Glutamatergic neuron (in vitro differentiated cells): ENCODE results near the gene FXYD1. TPM values are rescaled to one million over a fixed set of nuclear protein-coding genes. Genes with fewer than 3 reads are reported as not detected.
"Not testable (repeated sequence)": the region's sequence is repeated elsewhere in the genome, so short reads cannot be mapped to it uniquely, and the experiment has no call there.

Source experiments
- DNase-seq: peaks from one replicate; pipeline ENCODE4 v3.0.0; 2022
- H3K27ac Mint-ChIP-seq: one replicate; pipeline ENCODE4 v1.8.0; 2020; ENCODE audit warnings: mild to moderate bottlenecking, mixed read lengths, inconsistent platforms; ENCODE audit not compliant: unreplicated experiment
- H3K27me3 Mint-ChIP-seq: one replicate; pipeline ENCODE4 v1.8.0; 2020; ENCODE audit warnings: mild to moderate bottlenecking, moderate library complexity, mixed read lengths, inconsistent platforms; ENCODE audit not compliant: unreplicated experiment
- H3K36me3 Mint-ChIP-seq: one replicate; pipeline ENCODE4 v1.8.0; 2020; ENCODE audit warnings: mild to moderate bottlenecking, mixed read lengths, inconsistent platforms; ENCODE audit not compliant: unreplicated experiment
- H3K4me1 Mint-ChIP-seq: one replicate; pipeline ENCODE4 v1.8.0; 2020; ENCODE audit warnings: mild to moderate bottlenecking, low read depth, mixed read lengths, inconsistent platforms; ENCODE audit not compliant: unreplicated experiment
- H3K4me3 Mint-ChIP-seq: one replicate; pipeline ENCODE4 v1.8.0; 2020; ENCODE audit warnings: mild to moderate bottlenecking, mixed read lengths, inconsistent platforms; ENCODE audit not compliant: unreplicated experiment
- H3K9me3 Mint-ChIP-seq: one replicate; pipeline ENCODE4 v1.8.0; 2020; ENCODE audit warnings: mild to moderate bottlenecking, moderate library complexity, mixed read lengths, inconsistent platforms; ENCODE audit not compliant: unreplicated experiment
- CTCF ChIP-seq: fragments of 200-600 bp; sonication (generic); IDR thresholded peaks from one replicate; pipeline ENCODE4 v1.5.0; 2021; ENCODE audit not compliant: partially characterized antibody, unreplicated experiment
- total RNA-seq: library from RNA; stranded (reverse); fragmentation: NEBNext Ultra II Directional; extraction: Animal tissue kit (Norgen Biotek cat#: 25700); gene quantifications from one replicate; pipeline ENCODE4 v1.2.1, GENCODE V29; 2021; ENCODE audit not compliant: unreplicated experiment

Gene FXYD1
- total RNA-seq, 1 donor from 2014 or later, result not detected

- Mint-ChIP-seq H3K4me3 (no peak overlapping the region), H3K27me3 (peaks cover 10% of the 10 kb centered on the region), H3K4me1 (peaks cover 18% of the 10 kb centered on the region), H3K27ac (no peak overlapping the region), H3K36me3 (no peaks in the 10 kb centered on the region), H3K9me3 (peaks cover 10% of the 10 kb centered on the region)
- DNase-seq, result no peak
- TF ChIP-seq CTCF, result no peak
These were observed 13.3 kb upstream of the FXYD1 start for GRCh38 chr19:35125270-35125717.

- no peak overlapping the region for H3K4me3 Mint-ChIP-seq
- H3K4me1 Mint-ChIP-seq, result peaks cover 13% of the 10 kb centered on the region
- peaks cover 10% of the 10 kb centered on the region for H3K27me3 Mint-ChIP-seq
- TF ChIP-seq CTCF, result no peak
- no peak for DNase-seq
- peak overlapping the region; percentile 3 for H3K27ac Mint-ChIP-seq
- peaks cover 9% of the 10 kb centered on the region for H3K9me3 Mint-ChIP-seq
- H3K36me3 Mint-ChIP-seq, result no peaks in the 10 kb centered on the region
These were observed 12.6 kb upstream of the FXYD1 start for GRCh38 chr19:35125749-35126623.

GRCh38 chr19:35126624-35126959 is 12.0 kb upstream of the FXYD1 start:
- H3K4me3 Mint-ChIP-seq, result no peak overlapping the region
- H3K9me3 Mint-ChIP-seq, result peaks cover 6% of the 10 kb centered on the region
- H3K27ac Mint-ChIP-seq, result no peak overlapping the region
- DNase-seq, result peak; percentile 51
- peaks cover 7% of the 10 kb centered on the region for H3K4me1 Mint-ChIP-seq
- H3K36me3 Mint-ChIP-seq, result no peaks in the 10 kb centered on the region
- H3K27me3 Mint-ChIP-seq, result peaks cover 9% of the 10 kb centered on the region
- no peak for TF ChIP-seq CTCF

- Mint-ChIP-seq H3K4me1 (peaks cover 5% of the 10 kb centered on the region), H3K27me3 (peaks cover 10% of the 10 kb centered on the region), H3K9me3 (peaks cover 5% of the 10 kb centered on the region), H3K27ac (no peak overlapping the region), H3K36me3 (peaks cover 4% of the 10 kb centered on the region), H3K4me3 (no peak overlapping the region)
- TF ChIP-seq CTCF, result no peak
- DNase-seq, result no peak
These were observed 10.8 kb upstream of the FXYD1 start for GRCh38 chr19:35127871-35128270.

- Mint-ChIP-seq H3K4me1 (peaks cover 5% of the 10 kb centered on the region), H3K9me3 (peaks cover 5% of the 10 kb centered on the region), H3K27me3 (peaks cover 10% of the 10 kb centered on the region), H3K36me3 (peaks cover 4% of the 10 kb centered on the region), H3K4me3 (no peak overlapping the region), H3K27ac (no peak overlapping the region)
- TF ChIP-seq CTCF, result no peak
- DNase-seq, result no peak
These were observed 10.1 kb upstream of the FXYD1 start for GRCh38 chr19:35128398-35129057.

GRCh38 chr19:35129724-35130274 is 8.8 kb upstream of the FXYD1 start:
- not testable (repeated sequence) for H3K4me1 Mint-ChIP-seq, H3K9me3 Mint-ChIP-seq, H3K4me3 Mint-ChIP-seq, H3K36me3 Mint-ChIP-seq, DNase-seq
- H3K27ac Mint-ChIP-seq, result peak overlapping the region; percentile 49
- peaks cover 11% of the 10 kb centered on the region for H3K27me3 Mint-ChIP-seq
